ENCODE measurements around the gene SLC22A7.

GRCh38 chr6:43338243-43338642, 40.2 kb downstream of the SLC22A7 start:
- TF ChIP-seq CTCF (IDR thresholded peaks at IDR 0.05; ENCODE audit: low read depth, low read length, missing input control) = no peak
- no peak for TF ChIP-seq JUND (IDR thresholded peaks at IDR 0.05)
- TF ChIP-seq GABPA (IDR thresholded peaks at IDR 0.05 in 1 of 2, conservative IDR thresholded peaks at IDR 0.05 in 1 of 2) = no peak
- TF ChIP-seq ZBTB33 (IDR thresholded peaks at IDR 0.05) = no peak
- no peak for TF ChIP-seq ATF3 (IDR thresholded peaks at IDR 0.05)
- TF ChIP-seq FOXA1 (IDR thresholded peaks at IDR 0.05) = no peak
- TF ChIP-seq REST (IDR thresholded peaks at IDR 0.05) = no peak
- no peak for TF ChIP-seq RAD21 (IDR thresholded peaks at IDR 0.05)
- TF ChIP-seq MAX (IDR thresholded peaks at IDR 0.05) = no peak
- no peak for TF ChIP-seq HNF4A (conservative IDR thresholded peaks at IDR 0.05)
- no peak for TF ChIP-seq TAF1 (conservative IDR thresholded peaks at IDR 0.05)
- TF ChIP-seq EGR1 (IDR thresholded peaks at IDR 0.05; ENCODE audit: low read depth in 2 of 2) = no peak
- TF ChIP-seq SP1 (IDR thresholded peaks at IDR 0.05) = no peak
- TF ChIP-seq YY1 (IDR thresholded peaks at IDR 0.05) = no peak

Measured in liver (tissue), 3 donors.